ENCODE results near the gene PHKG1. TPM values are rescaled to one million over a fixed set of nuclear protein-coding genes. Genes with fewer than 3 reads are reported as not detected.
A peak's percentile ranks its signal among the peaks of the same experiment; 100 is the strongest.
"Not testable (repeated sequence)": the region's sequence is repeated elsewhere in the genome, so short reads cannot be mapped to it uniquely, and the experiment has no call there.

The PHKG1 gene
- total RNA-seq, 4 donors from 2014 or later: 0.31 to 2.7 (median 0.57) TPM; not detected in 1

GRCh38 chr7:56062382-56062781 lies 30.4 kb downstream of the PHKG1 start:
- TF ChIP-seq CTCF (IDR thresholded peaks at IDR 0.05) (no peak), POLR2A (IDR thresholded peaks at IDR 0.05) (no peak)
- intact Hi-C loops (cut with DNase I): no loop called here
- peaks cover 0 to 65% (median 32%) of the 10 kb centered on the region in 3 donors for H3K36me3 ChIP-seq
- DNase-seq: no peak
- no peak overlapping the region for H3K4me3 ChIP-seq
- peaks cover 0 to 36% (median 12%) of the 10 kb centered on the region in 3 donors for H3K4me1 ChIP-seq
- H3K27me3 ChIP-seq: no peaks in the 10 kb centered on the region
- H3K9me3 ChIP-seq: no peaks in the 10 kb centered on the region
- peak overlapping the region in 2 of 4 donors; percentile 2 to 3 for H3K27ac ChIP-seq
- WGBS, 2 donors: 57 to 61% methylated on average over 2 of the region's 2 CpGs

- peaks cover 5 to 42% (median 20%) of the 10 kb centered on the region in 3 donors for H3K4me1 ChIP-seq
- no peak overlapping the region for H3K27ac ChIP-seq
- TF ChIP-seq POLR2A (IDR thresholded peaks at IDR 0.05) (no peak), CTCF (IDR thresholded peaks at IDR 0.05) (no peak)
- WGBS, 2 donors: 74 to 77% methylated on average over 2 of the region's 2 CpGs
- peaks cover 0 to 63% (median 34%) of the 10 kb centered on the region in 3 donors for H3K36me3 ChIP-seq
- H3K27me3 ChIP-seq: no peaks in the 10 kb centered on the region
- no peak overlapping the region for H3K4me3 ChIP-seq
- intact Hi-C loops (cut with DNase I): no loop called here
- no peaks in the 10 kb centered on the region for H3K9me3 ChIP-seq
- no peak for DNase-seq
These were observed 38.8 kb downstream of the PHKG1 start for GRCh38 chr7:56053993-56054392.

GRCh38 chr7:56053379-56053778 lies 39.4 kb downstream of the PHKG1 start:
- Histone ChIP-seq H3K27ac (peak overlapping the region in 1 of 4 donors; percentile 94), H3K9me3 (no peaks in the 10 kb centered on the region), H3K27me3 (no peaks in the 10 kb centered on the region), H3K4me3 (no peak overlapping the region), H3K4me1 (peaks cover 5 to 48% (median 20%) of the 10 kb centered on the region in 3 donors), H3K36me3 (peaks cover 0 to 57% (median 29%) of the 10 kb centered on the region in 3 donors)
- no peak for TF ChIP-seq CTCF (IDR thresholded peaks at IDR 0.05)
- no peak for TF ChIP-seq POLR2A (IDR thresholded peaks at IDR 0.05)
- no peak for DNase-seq
- 72 to 77% methylated on average over 9 of the region's 9 CpGs for WGBS, 2 donors
- intact Hi-C loops (cut with DNase I): no loop called here

- peak; percentile 82 for DNase-seq
- Histone ChIP-seq H3K9me3 (no peaks in the 10 kb centered on the region), H3K27ac (peak within 1 kb of the TSS; percentile 92 to 96 (median 94)), H3K36me3 (peaks cover 0 to 39% (median 13%) of the 10 kb centered on the region in 3 donors), H3K4me3 (peak within 1 kb of the TSS; percentile 70 to 100 (median 80)), H3K4me1 (peaks cover 8 to 66% (median 30%) of the 10 kb centered on the region in 3 donors), H3K27me3 (no peaks in the 10 kb centered on the region)
- intact Hi-C loops (cut with DNase I): no loop called here
- TF ChIP-seq CTCF (IDR thresholded peaks at IDR 0.05): peak in 1 of 6 experiments; percentile 7
- TF ChIP-seq POLR2A (IDR thresholded peaks at IDR 0.05): peak in 3 of 4 donors; percentile 46 to 87 (median 79)
- whole genome bisulfite sequencing, 2 donors: 0% methylated on average over 2 of the region's 97 CpGs; no CpG with 5 or more reads in 1 of the 2 donors
These were observed 41.2 kb downstream of the PHKG1 start, which contains the start of the genes CCT6A and PSPH for GRCh38 chr7:56051339-56052191. CCT6A (plus strand) TSS chr7:56051765; CDS start chr7:56051849, 84 bp downstream. PSPH (minus strand) TSS chr7:56051444; CDS start chr7:56021212, 30,232 bp downstream.

- 0% methylated on average over 3 to 7 of the region's 9 CpGs for WGBS, 2 donors
- no peaks in the 10 kb centered on the region for H3K27me3 ChIP-seq
- H3K27ac ChIP-seq: peak overlapping the region; percentile 92 to 96 (median 94)
- peak overlapping the region; percentile 70 to 100 (median 80) for H3K4me3 ChIP-seq
- H3K4me1 ChIP-seq: peaks cover 8 to 72% (median 33%) of the 10 kb centered on the region in 3 donors
- intact Hi-C loops (cut with DNase I): no loop called here
- H3K36me3 ChIP-seq: peaks cover 0 to 33% (median 8%) of the 10 kb centered on the region in 3 donors
- no peak for TF ChIP-seq CTCF (IDR thresholded peaks at IDR 0.05)
- no peak for TF ChIP-seq POLR2A (IDR thresholded peaks at IDR 0.05)
- H3K9me3 ChIP-seq: no peaks in the 10 kb centered on the region
- DNase-seq: no peak
These were observed 41.8 kb downstream of the PHKG1 start for GRCh38 chr7:56051053-56051338.

GRCh38 chr7:56048763-56049162 lies 44.0 kb downstream of the PHKG1 start:
- peaks cover 0 to 11% (median 0%) of the 10 kb centered on the region in 3 donors for H3K36me3 ChIP-seq
- H3K4me3 ChIP-seq; intact Hi-C loops (cut with DNase I); H3K9me3 ChIP-seq; DNase-seq; H3K27me3 ChIP-seq: not testable (repeated sequence)
- peaks cover 8 to 68% (median 33%) of the 10 kb centered on the region in 3 donors for H3K4me1 ChIP-seq
- WGBS, 2 donors: 45 to 70% methylated on average over 8 of the region's 8 CpGs
- peak overlapping the region in 2 of 4 donors; percentile 25 to 26 for H3K27ac ChIP-seq

All from esophagus squamous epithelium (tissue), 5 donors.